ENCODE measurements around the gene MPL.
A peak's percentile ranks its signal among the peaks of the same experiment; 100 is the strongest.

MPL gene

DNA sequence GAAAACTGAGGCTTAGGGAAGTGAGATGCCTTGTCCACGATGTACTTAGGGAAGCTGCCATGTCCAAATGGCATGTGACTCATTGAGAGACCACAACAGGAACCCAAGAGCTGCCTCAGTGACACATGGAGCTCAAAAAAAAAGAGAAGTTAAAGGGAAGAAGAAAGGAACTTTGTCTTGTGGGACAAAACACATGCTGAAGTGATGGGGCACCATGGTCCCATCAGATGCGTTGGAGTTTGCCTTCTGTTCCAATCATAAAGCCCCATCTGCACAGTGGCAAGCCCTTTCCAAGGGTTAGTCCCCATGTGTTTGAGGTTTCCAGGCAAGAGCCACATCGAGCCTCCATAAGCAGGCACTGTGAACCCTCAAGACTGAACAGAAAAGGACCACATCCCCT, 44.0 kb downstream of the MPL start:
- no peak overlapping the region for H3K4me3 ChIP-seq (ENCODE audit: low read depth, low read length)
- H2AFZ ChIP-seq (ENCODE audit: low read length, unreplicated experiment): no peak overlapping the region
- no peaks in the 10 kb centered on the region for H3K27me3 ChIP-seq (ENCODE audit: insufficient read depth, low read length)
- H3K27ac ChIP-seq (ENCODE audit: low read depth, low read length): no peak overlapping the region
- H3K79me2 ChIP-seq (ENCODE audit: control insufficient read depth, insufficient read depth, low read length, unreplicated experiment): no peaks in the 10 kb centered on the region
- peaks cover 22% of the 10 kb centered on the region for H3K36me3 ChIP-seq (ENCODE audit: insufficient read depth, low read length)
- H3K4me1 ChIP-seq (ENCODE audit: control insufficient read depth, insufficient read depth, low read length, unreplicated experiment): no peaks in the 10 kb centered on the region

DNA sequence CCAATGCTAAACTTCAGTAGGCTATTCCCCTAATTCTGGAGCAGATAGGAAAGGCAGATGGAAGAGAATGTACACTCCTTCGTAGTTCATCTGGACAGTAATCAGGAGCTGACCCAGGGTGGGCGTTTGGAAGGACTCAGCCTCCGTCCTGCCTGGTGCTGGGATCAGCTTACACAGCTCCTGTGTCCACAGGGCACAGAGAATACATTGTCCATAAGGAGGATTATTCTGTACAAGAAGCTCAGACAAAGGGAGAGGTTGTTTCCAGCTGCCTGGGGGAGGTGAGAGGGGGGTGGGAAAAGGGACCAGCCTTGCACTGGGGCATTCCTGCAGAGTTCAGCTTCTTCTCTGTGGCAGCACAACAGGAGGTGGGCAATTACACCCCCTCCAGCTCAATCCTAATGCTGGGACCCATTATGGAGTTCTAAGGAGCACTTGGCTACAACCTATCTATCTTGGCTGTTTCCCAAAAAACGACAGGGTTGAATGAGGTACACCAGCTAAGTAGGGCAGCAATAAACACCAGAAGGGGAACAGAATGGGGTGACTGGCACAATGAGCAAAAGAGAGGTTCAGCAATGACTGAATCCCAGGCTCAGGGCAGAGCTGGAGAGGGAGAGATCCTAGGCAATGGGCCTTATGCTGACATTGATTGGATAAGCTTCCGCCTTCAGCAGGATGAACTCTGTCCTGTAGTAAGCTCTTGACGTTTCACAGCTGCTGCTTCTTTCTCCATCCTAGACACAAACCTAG, 44.6 kb downstream of the MPL start:
- Histone ChIP-seq H3K27me3 (ENCODE audit: insufficient read depth, low read length) (no peaks in the 10 kb centered on the region), H3K4me3 (ENCODE audit: low read depth, low read length) (no peak overlapping the region), H3K27ac (ENCODE audit: low read depth, low read length) (no peak overlapping the region), H2AFZ (ENCODE audit: low read length, unreplicated experiment) (no peak overlapping the region), H3K79me2 (ENCODE audit: control insufficient read depth, insufficient read depth, low read length, unreplicated experiment) (peaks cover 4% of the 10 kb centered on the region), H3K36me3 (ENCODE audit: insufficient read depth, low read length) (peaks cover 26% of the 10 kb centered on the region), H3K4me1 (ENCODE audit: control insufficient read depth, insufficient read depth, low read length, unreplicated experiment) (no peaks in the 10 kb centered on the region)

DNA sequence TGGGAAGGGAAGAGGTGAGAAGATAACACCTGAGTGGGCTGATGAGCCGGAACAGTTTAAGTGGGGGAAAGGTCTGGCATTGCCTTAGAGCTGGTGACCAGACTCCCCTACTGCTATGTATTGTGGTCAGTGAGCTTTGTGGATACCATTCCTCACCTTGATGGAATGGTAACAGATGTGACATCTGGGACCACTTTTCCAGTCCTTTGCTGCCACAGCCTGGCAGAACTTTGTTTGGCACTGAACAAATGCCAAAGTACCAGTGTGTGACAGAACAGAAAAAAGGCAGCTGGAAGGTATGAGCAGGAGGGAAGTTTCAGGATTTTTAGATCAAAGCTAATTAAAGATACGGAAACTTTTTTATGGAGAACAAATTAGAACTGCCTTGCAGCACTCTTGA, 45.8 kb downstream of the MPL start:
- Histone ChIP-seq H3K4me3 (ENCODE audit: low read depth, low read length) (no peak overlapping the region), H3K79me2 (ENCODE audit: control insufficient read depth, insufficient read depth, low read length, unreplicated experiment) (peaks cover 16% of the 10 kb centered on the region), H3K36me3 (ENCODE audit: insufficient read depth, low read length) (peaks cover 32% of the 10 kb centered on the region), H3K27me3 (ENCODE audit: insufficient read depth, low read length) (no peaks in the 10 kb centered on the region), H3K4me1 (ENCODE audit: control insufficient read depth, insufficient read depth, low read length, unreplicated experiment) (peaks cover 11% of the 10 kb centered on the region), H2AFZ (ENCODE audit: low read length, unreplicated experiment) (no peak overlapping the region), H3K27ac (ENCODE audit: low read depth, low read length) (no peak overlapping the region)

DNA sequence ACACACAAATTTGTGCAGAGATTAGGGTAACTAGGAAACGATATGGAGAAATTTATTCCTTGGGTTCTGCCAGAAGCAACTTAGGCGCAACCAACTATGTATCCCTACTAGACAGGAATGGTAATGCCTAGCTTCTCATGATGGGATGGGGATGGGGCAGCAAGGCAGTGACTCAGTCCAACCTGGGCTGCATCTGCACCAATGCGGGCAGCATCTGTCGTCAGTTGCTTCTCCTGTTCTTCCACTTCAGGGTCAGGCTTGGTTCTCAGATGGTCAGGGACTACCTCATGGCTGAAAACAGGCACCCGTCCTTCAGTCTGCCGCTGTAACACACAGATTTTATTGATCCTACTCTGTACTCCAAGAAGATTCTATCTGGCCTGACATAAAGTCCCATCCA, 49.1 kb downstream of the MPL start:
- peaks cover 21% of the 10 kb centered on the region for H3K4me1 ChIP-seq (ENCODE audit: control insufficient read depth, insufficient read depth, low read length, unreplicated experiment)
- H3K4me3 ChIP-seq (ENCODE audit: low read depth, low read length): no peak overlapping the region
- H3K79me2 ChIP-seq (ENCODE audit: control insufficient read depth, insufficient read depth, low read length, unreplicated experiment): peaks cover 47% of the 10 kb centered on the region
- peaks cover 32% of the 10 kb centered on the region for H3K36me3 ChIP-seq (ENCODE audit: insufficient read depth, low read length)
- H3K27me3 ChIP-seq (ENCODE audit: insufficient read depth, low read length): no peaks in the 10 kb centered on the region
- H3K27ac ChIP-seq (ENCODE audit: low read depth, low read length): no peak overlapping the region
- no peak overlapping the region for H2AFZ ChIP-seq (ENCODE audit: low read length, unreplicated experiment)

DNA sequence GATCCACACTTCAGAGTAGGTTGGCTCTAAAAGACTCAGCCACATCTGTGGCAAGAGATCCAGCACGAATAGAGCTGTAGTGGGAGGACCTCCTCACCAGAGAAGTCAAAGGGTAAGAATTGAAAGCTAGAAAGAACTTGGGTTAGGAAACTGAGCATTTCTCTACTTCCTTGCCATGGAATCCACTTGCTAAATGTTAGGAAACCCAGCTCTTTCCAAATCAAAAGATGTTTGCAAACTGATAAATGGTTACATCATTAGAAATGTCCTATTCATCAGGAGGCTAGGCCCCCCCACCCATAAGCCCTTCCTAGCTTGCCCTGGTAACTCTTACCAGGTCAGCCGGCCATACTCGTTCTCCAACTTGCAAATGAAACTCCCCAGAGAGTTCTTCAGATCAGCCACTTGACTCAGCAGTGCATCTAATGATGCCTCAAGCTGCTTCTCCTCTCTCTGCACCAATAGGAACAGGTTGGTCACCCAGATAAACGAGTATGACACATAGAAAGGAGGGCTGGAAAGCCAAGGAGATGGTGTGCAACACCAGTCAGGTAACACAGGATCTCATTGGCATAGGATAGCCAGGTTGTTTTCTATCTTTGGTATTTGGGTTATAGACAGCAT, 50.5 kb downstream of the MPL start:
- H3K79me2 ChIP-seq (ENCODE audit: control insufficient read depth, insufficient read depth, low read length, unreplicated experiment): peaks cover 54% of the 10 kb centered on the region
- no peak overlapping the region for H2AFZ ChIP-seq (ENCODE audit: low read length, unreplicated experiment)
- H3K27me3 ChIP-seq (ENCODE audit: insufficient read depth, low read length): no peaks in the 10 kb centered on the region
- peaks cover 21% of the 10 kb centered on the region for H3K4me1 ChIP-seq (ENCODE audit: control insufficient read depth, insufficient read depth, low read length, unreplicated experiment)
- peak overlapping the region; percentile 95 for H3K4me3 ChIP-seq (ENCODE audit: low read depth, low read length)
- no peak overlapping the region for H3K27ac ChIP-seq (ENCODE audit: low read depth, low read length)
- H3K36me3 ChIP-seq (ENCODE audit: insufficient read depth, low read length): peaks cover 32% of the 10 kb centered on the region

DNA sequence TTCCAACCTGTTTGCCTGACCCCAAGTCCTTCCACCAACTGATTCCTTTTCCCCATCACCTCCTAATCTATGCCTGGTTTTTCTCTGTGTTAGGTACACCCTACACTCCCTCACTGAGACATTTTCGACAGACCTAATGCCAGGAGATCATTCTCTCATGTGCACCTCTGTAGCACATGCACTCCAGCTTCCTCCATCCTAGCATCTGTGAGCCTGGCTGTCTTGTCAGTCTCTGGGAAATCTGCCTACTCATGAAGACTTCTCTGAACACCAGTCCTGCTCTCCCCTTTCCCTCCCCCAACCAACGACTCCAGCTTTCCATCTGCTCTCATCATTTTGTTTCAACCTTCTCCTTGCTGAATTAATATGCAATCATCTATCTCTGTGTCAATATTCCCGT, 51.0 kb downstream of the MPL start:
- Histone ChIP-seq H3K79me2 (ENCODE audit: control insufficient read depth, insufficient read depth, low read length, unreplicated experiment) (peaks cover 59% of the 10 kb centered on the region), H3K36me3 (ENCODE audit: insufficient read depth, low read length) (peaks cover 32% of the 10 kb centered on the region), H2AFZ (ENCODE audit: low read length, unreplicated experiment) (no peak overlapping the region), H3K4me3 (ENCODE audit: low read depth, low read length) (peak overlapping the region; percentile 95), H3K4me1 (ENCODE audit: control insufficient read depth, insufficient read depth, low read length, unreplicated experiment) (peaks cover 21% of the 10 kb centered on the region), H3K27ac (ENCODE audit: low read depth, low read length) (no peak overlapping the region), H3K27me3 (ENCODE audit: insufficient read depth, low read length) (no peaks in the 10 kb centered on the region)

DNA sequence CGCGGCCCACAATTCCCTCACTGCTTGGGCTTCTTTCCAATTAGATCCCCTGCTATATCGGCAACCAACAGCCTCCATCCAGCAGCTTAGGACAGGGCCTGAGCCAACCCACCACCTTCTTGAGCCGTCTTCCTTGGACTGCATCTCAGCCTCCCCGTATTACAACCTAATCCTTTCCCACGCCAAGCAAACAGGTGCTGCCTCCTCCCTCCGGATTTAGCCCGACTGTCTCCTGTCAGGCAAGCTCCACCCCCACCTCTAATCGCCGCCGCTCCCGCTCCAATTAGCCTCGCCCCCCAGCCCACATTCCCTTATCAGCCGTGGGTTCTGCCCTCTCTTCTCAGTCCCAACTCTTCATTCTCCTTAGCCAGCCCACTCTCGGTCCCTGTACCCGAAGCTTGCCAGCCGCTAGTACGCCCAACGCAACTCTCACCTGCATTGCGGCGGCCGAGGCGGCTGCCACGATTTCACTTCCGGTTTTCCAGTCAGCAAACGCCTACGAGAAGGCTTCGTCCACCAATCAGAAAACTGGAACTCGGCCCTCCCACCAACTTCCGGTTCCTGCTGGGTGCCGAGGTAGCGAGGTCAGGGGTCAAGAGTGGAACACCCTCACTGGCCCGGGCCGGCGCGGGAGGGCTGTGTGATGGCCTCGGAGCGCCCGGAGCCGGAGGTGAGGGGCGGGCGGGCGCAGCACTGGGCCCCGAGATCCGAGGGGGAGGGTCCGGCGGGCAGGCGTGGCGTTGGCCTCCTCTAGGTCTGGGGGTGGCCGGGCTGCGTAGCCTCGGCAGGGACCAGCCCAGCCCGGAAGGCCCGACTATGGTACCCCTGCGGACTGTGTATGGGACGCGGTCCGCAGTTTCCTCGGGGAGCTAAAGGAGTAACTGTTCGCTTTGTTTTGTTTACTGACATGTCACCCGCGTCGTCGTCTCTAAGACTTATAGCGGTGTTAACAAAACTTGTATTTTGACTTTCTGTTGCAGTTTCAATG, 52.0 kb downstream of the MPL start, which contains the start of the genes MED8 and SZT2:
MED8 (minus strand) TSS at position 475 of the 988 bp plus-strand sequence; CDS start at position 439, 36 bp downstream.
SZT2 (plus strand) TSS at position 574 of the 988 bp plus-strand sequence; CDS start at position 644, 70 bp downstream.
- Histone ChIP-seq H3K27ac (ENCODE audit: low read depth, low read length) (peak within 1 kb of the TSS; percentile 53), H3K27me3 (ENCODE audit: insufficient read depth, low read length) (no peaks in the 10 kb centered on the region), H3K4me3 (ENCODE audit: low read depth, low read length) (peak within 1 kb of the TSS; percentile 95), H2AFZ (ENCODE audit: low read length, unreplicated experiment) (peak within 1 kb of the TSS; percentile 85), H3K79me2 (ENCODE audit: control insufficient read depth, insufficient read depth, low read length, unreplicated experiment) (peaks cover 59% of the 10 kb centered on the region), H3K4me1 (ENCODE audit: control insufficient read depth, insufficient read depth, low read length, unreplicated experiment) (peaks cover 21% of the 10 kb centered on the region), H3K36me3 (ENCODE audit: insufficient read depth, low read length) (peaks cover 27% of the 10 kb centered on the region)

DNA sequence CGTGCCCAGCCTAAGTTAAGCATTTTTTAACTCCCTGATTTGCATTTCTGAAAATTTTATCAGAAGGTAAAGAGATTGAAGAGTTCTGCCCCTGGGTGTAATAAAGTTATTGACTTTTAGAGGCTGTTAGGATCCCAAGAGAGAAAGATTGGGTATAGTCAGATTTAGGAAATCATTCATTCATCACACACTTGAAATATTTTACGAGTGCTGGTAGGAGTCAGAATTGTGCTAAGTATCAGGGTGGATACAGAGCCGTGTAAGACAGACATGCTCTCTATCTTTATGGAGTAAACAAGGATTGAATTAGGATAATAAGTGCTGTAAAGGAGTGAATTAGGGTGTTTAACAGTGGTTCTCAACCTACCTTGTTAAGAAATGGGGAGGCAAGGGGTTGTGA, 55.1 kb downstream of the MPL start:
- Histone ChIP-seq H3K4me1 (ENCODE audit: control insufficient read depth, insufficient read depth, low read length, unreplicated experiment) (peaks cover 18% of the 10 kb centered on the region), H2AFZ (ENCODE audit: low read length, unreplicated experiment) (no peak overlapping the region), H3K36me3 (ENCODE audit: insufficient read depth, low read length) (0 out of 2 replicates have a peak, but pooled peaks cover 1% of the 10 kb centered on the region), H3K27me3 (ENCODE audit: insufficient read depth, low read length) (no peaks in the 10 kb centered on the region), H3K27ac (ENCODE audit: low read depth, low read length) (no peak overlapping the region), H3K4me3 (ENCODE audit: low read depth, low read length) (no peak overlapping the region), H3K79me2 (ENCODE audit: control insufficient read depth, insufficient read depth, low read length, unreplicated experiment) (peaks cover 58% of the 10 kb centered on the region)

DNA sequence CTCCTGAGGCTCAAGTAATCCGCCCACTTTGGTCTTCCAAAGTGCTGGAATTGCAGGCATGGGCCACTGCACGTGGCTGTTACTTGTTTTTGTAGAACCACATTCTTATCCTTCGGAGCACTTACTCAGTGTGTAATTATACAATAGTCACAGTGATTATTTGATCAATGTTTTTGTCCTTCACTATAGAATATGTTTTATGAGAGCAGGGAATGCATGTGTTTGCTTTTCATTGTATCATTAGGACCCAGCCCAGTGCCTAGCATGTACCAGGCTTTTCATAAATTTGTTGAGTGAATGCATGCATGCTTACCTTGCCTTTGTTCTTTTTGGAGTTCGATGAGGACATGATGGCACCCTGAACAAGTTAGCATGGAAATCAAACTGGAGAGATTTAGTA, 57.9 kb downstream of the MPL start:
- Histone ChIP-seq H3K27ac (ENCODE audit: low read depth, low read length) (no peak overlapping the region), H3K27me3 (ENCODE audit: insufficient read depth, low read length) (no peaks in the 10 kb centered on the region), H3K79me2 (ENCODE audit: control insufficient read depth, insufficient read depth, low read length, unreplicated experiment) (peaks cover 35% of the 10 kb centered on the region), H3K4me3 (ENCODE audit: low read depth, low read length) (no peak overlapping the region), H2AFZ (ENCODE audit: low read length, unreplicated experiment) (no peak overlapping the region), H3K36me3 (ENCODE audit: insufficient read depth, low read length) (no peaks in the 10 kb centered on the region; the same call in 1 of the 2 replicates), H3K4me1 (ENCODE audit: control insufficient read depth, insufficient read depth, low read length, unreplicated experiment) (peaks cover 5% of the 10 kb centered on the region)

DNA sequence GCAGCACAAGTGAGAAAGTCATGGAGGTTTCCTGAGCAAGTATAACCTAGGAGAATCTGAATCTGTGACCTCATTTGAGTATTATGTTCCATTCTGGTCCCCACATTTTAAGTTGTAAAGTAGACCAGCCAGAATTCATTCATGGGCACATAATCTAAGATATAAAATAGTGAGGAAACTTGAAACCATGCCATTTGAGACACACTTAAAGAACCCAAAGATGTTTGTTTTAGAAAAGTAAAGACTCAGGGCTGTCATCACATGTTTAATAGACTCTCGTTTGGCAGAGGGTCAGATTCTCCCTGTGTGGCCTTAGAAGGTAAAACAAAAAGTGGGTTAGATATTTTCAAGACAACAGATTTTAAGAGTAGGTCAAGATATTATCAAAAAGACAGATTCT, 58.4 kb downstream of the MPL start:
- Histone ChIP-seq H3K36me3 (ENCODE audit: insufficient read depth, low read length) (no peaks in the 10 kb centered on the region; the same call in 1 of the 2 replicates), H3K4me3 (ENCODE audit: low read depth, low read length) (no peak overlapping the region), H3K27ac (ENCODE audit: low read depth, low read length) (no peak overlapping the region), H3K4me1 (ENCODE audit: control insufficient read depth, insufficient read depth, low read length, unreplicated experiment) (no peaks in the 10 kb centered on the region), H3K27me3 (ENCODE audit: insufficient read depth, low read length) (no peaks in the 10 kb centered on the region), H2AFZ (ENCODE audit: low read length, unreplicated experiment) (no peak overlapping the region), H3K79me2 (ENCODE audit: control insufficient read depth, insufficient read depth, low read length, unreplicated experiment) (peaks cover 34% of the 10 kb centered on the region)
